NCI-H1417 treated with DMSO at 0.1 percent for 48 hours (cell line): ENCODE results near the gene TRPC3.
A peak's percentile ranks its signal among the peaks of the same experiment; 100 is the strongest.
"Not testable (repeated sequence)": the region's sequence is repeated elsewhere in the genome, so short reads cannot be mapped to it uniquely, and the experiment has no call there.

Source experiments
- DNase-seq: peaks from one replicate; lab custom pipeline; 2025; lab: John Stamatoyannopoulos, UW

TRPC3 gene

DNA sequence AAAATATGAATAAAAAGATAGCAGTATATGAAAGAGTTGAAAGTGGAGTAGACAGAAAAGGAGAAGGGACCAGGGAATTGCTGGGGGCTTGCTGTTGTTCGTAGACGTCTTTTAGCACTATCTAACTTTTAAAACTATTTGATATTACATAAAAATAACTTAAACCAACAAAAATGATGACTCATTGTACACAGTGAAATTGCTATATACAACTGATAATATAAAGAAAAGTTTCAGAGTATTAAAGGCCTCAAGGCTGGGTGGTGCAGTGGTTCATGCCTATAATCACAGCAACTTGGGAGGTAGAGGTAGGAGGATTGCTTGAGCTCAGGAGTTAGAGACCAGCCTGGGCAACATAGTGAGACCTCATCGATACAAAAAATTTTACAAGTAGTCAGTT is 5.2 kb downstream of the TRPC3 start:
- DNase-seq: no peak

DNA sequence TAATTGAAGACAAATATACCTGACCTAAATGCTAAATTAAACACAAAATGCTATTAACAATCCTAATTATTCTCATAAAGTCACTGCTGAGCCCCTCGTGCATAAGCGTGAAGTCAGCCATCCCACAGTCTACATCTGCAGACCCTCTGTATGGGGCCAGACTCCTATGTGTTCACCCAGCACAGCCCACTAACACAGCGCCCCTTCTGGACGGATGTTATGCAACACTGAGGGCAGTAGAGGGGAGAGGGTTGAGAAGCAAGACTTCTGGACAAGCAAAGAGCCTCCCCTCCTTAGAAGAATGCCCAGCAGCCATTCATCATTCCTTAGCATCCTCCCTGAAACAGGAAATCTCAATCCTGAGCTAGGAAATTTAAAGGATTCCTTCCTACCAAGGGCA is 7.9 kb downstream of the TRPC3 start:
- DNase-seq: no peak

DNA sequence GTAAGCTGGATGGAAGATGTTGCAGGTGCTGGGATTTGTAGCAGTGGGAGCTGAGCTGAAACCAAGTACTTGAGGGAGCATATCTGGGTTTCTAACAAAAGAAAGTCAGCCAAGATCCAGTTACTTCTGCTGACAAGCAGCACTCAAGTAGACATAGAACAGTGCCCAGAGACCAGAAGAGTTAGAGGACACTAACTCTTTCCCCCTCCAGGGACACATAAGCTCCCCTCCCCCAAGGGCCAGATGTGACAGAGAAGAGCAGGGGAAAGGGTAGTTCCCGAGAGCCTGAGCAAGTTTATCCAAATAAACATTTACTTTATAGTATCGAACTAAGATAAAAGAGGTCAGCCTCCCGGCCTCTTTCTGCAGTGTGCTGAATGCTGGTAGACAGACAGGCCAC is 12.2 kb downstream of the TRPC3 start:
- DNase-seq: no peak

DNA sequence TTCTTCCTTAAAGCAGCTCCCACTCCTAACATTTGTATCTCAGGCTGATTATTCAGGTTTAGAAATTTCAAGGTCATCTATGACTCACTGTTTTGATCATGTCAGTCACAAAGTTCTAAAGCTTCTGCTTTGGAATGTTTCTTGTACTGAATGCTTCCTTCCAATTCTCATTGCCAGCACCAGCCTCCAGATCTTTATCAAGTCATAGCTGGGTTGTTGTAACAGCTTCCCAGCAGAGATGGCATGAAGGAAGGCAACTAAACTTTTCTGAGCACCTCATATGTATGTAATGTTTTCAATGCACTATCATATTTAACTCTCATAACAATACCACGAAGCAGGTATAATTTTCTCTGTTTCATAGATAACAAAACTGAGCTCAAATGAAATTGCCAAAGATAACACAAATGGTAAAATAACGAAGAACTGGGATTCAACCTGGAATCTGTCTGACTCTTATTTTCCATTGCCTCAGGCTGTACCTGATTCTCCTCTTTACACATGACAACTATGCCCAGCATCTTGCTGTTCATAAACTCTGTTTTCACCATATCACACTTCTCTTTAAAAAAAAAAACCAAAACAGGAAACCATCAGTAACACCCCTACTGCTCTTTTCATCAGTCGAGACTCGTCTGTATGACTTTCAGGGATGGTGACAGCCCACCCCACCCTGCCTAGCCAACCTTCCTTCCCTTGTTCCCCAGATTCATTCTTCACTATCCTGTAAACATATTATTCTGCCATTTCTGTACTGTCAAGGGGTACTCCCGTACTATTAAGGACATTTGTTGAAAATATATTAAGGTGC is 13.4 kb downstream of the TRPC3 start:
- DNase-seq: no peak

DNA sequence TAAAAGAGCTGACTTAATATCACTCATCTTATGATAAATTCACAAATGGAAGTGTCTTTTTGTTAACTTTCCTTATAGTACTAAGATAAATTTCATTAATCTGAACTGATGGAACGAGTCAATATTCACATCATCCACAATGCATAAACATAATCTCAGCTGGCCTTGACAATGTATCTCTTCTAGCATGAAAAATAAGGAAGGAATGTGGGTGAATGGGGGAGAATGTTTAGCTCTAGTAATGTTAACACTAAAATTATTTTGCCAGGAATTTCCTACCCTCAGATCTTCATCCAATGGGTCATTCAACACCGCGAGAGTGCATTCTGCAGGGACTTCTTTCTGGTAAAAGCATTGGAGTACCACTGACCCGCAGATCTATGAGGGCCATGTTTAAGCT is 15.8 kb downstream of the TRPC3 start:
- DNase-seq: no peak

DNA sequence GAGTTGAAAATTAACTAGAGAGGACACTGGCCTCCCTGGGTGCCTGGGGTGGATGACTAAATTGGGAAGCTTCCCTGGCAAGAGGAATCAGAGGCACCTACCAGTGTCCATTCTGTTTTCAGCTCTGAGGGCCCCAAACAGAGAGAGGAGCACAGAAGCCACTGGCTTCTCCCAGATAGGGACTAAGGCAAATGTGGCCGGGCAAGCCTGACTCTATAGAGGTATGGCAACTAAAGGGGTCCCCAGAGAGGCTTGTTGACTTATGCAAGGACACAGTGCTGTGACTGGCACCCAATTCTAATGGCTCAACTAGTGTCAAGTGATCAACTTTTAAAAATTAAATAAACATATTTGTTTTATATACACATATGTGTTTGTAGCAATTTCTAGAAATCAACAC is 17.2 kb downstream of the TRPC3 start:
- DNase-seq: no peak

DNA sequence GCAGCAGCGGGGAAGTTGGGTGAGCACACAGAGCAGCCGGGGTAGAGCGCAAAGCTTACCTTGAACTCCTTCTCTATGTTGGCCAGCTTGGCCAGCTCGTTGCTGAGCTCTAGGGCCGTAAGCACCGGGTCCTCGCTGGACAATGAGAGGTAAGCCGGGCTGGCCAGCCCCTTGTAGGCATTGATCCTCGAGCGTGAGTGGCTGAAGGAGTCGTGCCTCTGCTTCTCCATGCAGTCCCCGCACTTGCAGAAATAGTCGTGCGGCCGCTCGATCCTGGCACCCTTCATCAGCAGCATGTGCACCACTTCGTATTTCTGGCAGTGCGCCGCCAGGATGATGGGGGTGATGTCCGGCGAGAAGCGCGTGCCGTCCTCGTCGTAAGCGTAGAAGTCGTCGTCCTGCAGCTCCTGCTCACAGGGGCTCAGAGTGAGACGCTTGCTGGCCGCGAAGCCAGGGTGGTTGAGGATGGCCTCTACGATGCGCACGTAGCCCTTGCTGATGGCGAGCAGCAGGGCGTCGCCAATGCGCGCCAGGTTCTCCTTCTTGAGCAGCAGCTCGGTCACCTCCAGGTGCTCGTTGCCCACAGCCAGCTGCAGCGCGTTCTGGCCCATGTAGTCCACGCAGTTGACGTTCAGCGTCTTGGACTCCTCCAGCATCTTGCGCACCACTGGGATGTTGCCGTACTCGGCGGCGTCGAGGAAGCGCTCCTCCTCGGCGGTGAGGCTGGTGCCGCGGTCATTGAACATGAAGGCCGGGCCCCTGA is 19.5 kb downstream of the TRPC3 start:
- no peak for DNase-seq

DNA sequence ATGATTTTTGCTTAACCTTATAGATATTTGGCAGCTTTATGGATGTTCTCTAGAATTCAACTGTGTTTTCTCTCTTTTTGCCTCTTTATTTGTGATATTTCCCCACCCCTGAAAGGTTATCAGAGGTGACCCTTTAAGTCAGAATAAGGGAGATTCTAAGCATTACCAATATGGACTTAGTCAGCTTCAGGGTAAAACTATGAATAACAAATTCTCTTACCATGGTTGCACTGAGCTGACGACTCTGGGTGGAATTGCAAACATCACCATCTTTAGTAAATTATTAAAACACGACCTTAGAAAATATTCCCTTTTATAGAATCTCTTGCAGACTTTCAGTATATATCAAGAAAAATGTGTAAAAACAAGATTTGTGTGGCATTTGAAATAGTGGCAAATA is 21.6 kb downstream of the TRPC3 start:
- no peak for DNase-seq

DNA sequence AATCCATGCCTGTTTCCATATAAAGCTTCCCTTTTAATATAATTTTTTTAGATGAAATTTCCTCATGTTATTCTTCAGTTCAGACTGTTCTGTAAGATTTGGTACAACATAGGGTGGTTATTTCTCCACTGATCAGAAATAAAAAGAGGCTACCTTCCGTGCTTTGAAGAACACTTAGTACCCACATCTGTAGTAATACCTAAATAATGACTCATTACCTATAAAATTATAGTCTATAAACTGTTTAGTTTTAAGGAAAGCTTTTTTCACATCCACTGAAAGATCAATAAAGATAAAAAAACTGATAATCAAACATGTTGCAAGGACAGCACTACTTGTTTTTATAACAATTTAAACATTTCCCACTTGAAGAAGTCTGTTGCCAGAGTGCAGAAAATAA is 23.9 kb downstream of the TRPC3 start:
- no peak for DNase-seq

DNA sequence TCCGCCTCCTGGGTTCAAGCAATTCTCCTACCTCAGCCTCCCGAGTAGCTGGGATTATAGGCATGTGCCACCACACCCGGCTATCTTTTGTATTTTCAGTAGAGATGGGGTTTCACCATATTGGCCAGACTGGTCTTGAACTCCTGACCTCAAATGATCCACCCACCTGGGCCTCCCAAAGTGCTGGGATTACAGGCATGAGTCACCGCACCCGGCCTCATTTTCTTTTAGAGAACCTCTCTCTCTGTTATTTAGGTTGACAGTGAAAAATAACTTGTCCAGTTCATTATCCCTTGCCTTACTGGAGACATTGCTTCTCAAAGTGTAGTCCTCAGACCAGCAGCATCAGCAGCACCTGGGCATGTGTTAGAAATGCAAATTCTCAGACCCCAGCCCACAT is 25.4 kb downstream of the TRPC3 start:
- DNase-seq: not testable (repeated sequence)

DNA sequence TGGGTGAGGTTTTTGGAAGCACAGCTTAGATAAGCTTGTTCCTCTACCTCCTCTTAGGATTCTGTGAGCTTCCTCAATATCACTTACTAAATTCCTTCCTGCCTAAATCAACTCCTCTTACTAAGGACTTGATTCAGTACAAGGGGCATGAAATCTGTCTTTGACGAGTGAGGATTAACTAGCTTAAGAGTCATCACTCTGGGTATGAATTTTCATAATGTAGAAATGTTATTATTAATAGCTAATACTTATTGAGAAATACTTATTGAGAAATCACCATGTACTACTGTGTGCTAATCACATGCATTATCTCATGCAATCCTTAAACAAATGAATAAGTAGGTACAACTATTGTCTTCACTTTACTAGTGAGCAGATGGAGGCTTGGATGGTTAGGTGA is 28.6 kb downstream of the TRPC3 start:
- no peak for DNase-seq

DNA sequence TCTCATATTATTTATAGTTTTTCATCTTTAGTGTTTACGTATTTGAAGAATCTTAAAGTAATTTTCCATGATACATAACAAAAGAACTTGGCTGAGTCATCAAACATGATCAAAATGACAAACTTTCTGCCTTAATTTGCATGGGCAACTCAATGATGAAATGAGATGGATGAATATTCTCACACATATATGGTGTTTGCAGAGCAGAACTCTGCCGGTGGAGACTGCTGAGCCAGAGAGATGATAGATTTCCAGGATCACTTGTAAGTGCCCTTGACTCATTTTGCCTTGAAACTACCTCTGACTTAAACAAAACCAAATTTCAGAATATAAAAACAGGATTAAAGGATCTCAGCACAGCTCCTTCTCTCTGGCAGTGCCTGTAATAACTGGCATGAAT is 38.2 kb downstream of the TRPC3 start:
- DNase-seq: no peak

DNA sequence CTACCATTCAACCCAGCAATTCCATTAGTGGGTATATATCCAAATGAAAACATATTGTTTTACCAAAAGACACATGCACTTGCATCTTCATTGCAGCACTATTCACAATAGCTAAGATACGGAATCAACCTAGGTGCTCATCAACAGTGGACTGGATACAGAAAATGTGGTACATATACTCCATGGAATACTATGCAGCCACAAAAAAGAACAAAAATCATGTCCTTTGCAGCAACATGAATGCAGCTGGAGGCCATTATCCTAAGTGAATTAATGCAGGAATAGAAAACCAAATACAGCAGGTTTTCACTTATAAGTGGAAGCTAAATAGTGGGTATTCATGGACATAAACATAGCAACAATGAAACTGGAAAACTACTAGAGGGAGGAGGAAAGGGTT is 43.5 kb downstream of the TRPC3 start:
- no peak for DNase-seq

DNA sequence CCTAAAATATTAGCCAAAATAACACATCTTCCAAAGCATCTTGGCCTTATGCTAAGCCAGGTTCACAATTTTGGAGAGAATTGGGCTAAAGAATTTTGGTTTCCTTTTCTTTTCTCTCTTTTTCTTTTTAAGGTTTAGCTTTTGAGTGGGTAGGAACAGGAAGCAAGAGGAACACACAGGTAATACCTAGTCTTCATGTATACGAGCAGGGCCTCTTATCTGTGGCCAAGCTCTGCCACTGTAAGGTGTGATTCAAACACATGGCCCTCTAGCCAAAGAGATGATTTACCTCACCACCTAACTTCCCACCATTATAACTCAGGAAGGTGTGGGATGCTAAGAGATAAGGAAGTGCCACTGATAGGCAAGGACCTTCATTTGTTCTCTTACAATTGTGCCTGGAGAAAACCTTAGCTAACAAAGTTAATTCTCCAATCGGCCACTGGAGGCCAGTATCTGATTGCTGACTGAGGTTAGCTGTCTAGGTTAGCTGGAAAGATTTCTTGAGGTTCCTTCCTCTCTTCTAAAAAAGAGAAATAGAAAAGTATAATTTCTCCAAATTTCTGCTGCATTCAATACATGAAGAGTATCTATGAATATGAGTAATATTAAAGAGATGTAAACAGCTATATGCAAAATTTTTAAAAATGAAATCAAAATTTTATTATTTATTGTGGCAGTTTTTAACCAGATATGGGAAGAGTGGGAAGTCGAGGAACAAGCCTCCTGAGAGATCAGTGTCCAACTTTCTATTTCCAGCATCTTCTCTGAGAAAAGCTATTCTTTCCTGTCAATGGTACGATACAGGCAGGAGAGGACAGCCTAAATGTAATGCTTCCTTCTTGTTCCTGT is 51.5 kb downstream of the TRPC3 start:
- DNase-seq: peak; percentile 5

DNA sequence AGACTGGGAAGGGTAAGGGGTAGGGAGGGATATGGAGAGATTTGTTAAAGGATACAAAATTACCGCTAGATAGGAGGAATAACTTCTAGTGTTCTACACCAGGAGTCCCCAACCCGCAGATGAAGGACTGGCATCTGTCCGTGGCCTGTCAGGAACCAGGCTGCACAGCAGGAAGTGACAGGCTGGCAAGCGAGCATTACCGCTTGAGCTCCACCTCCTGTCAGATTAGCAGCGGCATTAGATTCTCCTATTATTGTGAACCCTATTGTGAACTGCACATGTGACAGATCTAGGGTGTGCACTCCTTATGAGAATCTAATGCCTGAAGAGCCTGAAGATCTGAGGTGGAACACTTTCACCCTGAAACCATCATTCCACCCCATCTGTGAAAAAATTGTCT is 53.7 kb downstream of the TRPC3 start:
- DNase-seq: no peak

DNA sequence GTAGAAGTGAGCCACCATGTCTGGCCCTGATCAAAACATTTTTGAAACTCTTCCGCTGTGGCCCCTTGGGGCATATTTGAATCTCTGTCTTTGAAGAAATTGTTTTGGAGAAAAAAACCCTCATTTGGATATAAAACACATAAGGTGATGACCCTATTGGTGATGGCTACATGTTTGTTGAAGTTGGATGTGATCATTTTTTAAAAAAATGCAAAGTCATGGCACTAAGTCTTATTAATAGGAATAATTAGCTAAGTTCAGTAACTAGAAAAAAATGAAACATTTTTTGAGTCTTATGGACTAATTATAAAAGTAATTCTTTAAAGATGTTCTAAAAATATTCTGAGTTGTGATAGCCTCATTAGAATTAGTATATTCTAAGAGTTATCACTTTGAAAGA is 63.7 kb downstream of the TRPC3 start:
- DNase-seq: no peak

DNA sequence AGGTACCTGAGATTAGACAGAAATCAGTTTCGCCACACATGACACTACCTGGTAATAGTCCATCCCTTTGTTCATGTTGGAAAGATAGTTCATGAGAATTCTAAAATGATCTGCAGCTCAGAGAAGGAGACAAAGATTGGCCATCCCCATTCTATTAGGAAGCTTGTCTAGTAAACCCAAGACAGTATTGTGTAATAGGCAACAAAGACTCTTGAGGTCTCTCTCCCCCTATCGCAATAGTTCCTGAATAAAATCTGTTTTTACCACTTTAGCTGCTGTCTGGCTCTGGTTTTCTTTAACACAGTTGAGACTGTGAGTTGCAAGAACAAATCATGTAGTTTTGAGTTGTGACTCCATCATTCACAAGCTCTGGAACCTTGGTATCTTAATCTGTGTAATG is 66.7 kb downstream of the TRPC3 start:
- no peak for DNase-seq

DNA sequence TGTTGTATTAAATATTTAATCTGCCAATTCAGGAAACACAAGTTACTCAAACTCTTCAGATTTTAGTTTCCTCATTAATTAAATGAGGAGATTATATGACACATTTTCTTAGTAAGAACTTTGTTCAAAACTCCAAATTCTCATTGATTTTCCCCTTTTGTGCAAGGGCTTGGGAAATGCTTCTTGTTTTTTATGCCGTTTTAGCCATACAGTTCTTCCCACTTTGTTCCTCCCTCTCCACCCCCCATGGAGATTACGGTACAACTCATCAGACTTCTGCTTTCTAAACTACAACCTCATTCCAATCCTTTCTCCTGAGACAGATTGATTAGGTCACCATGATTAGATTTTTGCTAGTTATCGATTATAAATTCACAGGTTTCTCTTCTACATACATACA is 70.7 kb downstream of the TRPC3 start:
- no peak for DNase-seq

DNA sequence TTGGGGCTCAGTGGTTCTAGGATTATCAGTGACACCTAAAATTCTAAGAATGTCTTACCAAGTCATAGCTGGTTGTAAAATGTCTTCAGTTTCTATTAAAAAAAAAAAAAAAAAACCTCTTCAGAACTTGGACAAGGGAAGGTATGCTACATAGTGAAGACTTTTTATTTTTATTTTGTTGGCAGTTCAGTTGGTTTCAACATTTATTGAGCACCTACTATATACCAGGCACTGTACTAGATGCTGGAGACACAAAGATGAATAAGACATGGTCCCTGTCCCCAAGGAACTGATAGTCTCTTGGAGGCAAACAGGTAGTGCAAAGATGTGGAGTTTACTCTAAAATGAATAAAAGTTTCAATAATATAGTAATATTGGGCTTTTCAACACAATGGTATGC is 72.7 kb downstream of the TRPC3 start:
- no peak for DNase-seq

DNA sequence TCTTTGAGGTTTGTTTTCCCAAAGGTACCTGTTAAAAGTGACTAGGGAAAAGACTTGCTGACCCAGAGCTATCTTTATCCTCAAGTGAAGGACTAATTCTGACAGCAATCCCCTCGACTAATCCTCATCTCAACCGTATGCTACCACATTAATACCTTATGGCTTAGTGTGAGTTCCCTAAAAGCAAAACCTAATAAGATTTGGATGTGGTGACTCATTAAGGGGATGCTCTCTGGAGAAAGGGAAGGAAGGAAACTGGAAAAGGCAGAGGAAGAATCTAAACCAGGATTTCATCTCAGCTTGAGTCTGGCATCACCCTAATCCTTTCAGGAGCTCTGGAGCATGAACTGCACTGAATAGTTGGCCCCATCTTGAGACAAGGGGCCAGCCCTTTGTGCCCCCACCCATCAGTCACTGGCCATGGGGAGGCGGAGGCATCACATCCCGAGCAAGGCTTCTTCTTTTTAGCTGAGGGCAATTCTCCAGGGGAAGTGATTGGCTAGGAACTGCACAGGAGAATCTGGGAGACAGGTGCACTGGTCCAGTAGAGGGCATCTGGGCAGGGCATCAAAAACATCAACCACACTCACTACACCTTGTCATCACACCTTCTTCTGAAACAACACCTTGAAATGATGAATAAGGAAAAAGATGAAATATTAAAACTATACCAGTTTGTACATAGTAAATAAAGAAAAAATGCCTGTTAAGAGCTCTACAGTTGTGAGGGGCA is 74.7 kb downstream of the TRPC3 start:
- no peak for DNase-seq

DNA sequence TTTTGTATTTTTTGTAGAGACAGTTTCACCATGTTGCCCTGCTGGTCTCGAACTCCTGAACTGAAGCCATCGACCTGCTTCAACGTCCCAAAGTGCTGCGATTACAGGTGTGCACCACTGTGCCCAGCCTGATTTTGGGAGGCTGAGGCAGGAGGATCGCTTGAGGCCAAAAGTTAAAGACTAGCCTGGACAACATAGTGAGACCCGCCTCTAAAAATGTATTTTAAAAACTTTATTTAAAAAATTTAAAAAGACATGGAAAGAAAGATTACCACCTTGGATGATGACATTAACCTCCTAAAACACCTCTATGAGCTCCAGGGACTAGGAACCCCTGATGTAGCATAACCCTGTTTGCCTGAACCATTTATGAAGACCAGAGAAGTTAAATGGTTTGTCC is 75.8 kb downstream of the TRPC3 start:
- DNase-seq: no peak

DNA sequence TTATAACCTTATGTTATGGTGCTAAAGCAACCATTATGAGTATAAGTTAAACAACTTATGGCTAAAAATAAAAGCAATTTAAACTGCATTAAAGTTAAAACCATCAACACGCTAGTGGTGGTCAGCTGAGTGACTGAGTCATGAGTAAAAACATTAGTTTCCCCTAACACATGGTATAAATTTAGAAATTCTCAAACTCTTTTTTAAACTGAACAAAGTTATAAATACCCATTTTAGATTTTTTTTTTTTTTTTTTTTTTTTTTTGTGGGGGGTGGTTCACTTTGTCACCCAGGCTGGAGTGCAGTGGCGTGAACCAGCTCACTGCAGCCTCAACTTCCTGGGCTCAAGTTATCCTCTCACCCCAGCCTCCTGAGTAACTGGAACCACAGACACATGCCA is 76.2 kb downstream of the TRPC3 start:
- no peak for DNase-seq
